H9 (cell line): ENCODE results near the gene PTPA. TPM values are rescaled to one million over a fixed set of nuclear protein-coding genes. Genes with fewer than 3 reads are reported as not detected.

Experiments used
- DNase-seq: peaks from one replicate; pipeline ENCODE4 v3.0.0-alpha.2; 2017
- H2AFZ ChIP-seq: one replicate; pipeline ENCODE4 v1.6.1; 2013; ENCODE audit warnings: mild to moderate bottlenecking, low read length, control low read depth, moderate library complexity
- H2AK5ac ChIP-seq: 2 replicates; pipeline ENCODE4 v1.6.1; 2013; ENCODE audit warnings: low read length, control low read depth, mixed read lengths; ENCODE audit not compliant: insufficient read length
- H2BK120ac ChIP-seq: one replicate; pipeline ENCODE4 v1.6.1; 2013; ENCODE audit warnings: low read depth, mild to moderate bottlenecking, low read length, control low read depth, inconsistent platforms; ENCODE audit not compliant: poor library complexity, severe bottlenecking
- H2BK12ac ChIP-seq: 2 replicates; pipeline ENCODE4 v1.6.1; 2013; ENCODE audit warnings: low read length, control low read depth, mixed read lengths, low read depth; ENCODE audit not compliant: insufficient read length
- H2BK15ac ChIP-seq: 2 replicates; pipeline ENCODE4 v1.6.1; 2013; ENCODE audit warnings: low read depth, low read length, control low read depth
- H2BK20ac ChIP-seq: one replicate; pipeline ENCODE4 v1.6.1; 2013; ENCODE audit warnings: low read depth, mild to moderate bottlenecking, low read length, control low read depth, inconsistent platforms; ENCODE audit not compliant: poor library complexity, severe bottlenecking
- H2BK5ac ChIP-seq: 2 replicates; pipeline ENCODE4 v1.6.1; 2013; ENCODE audit warnings: low read length, control low read depth, mixed read lengths; ENCODE audit not compliant: insufficient read length
- H3K14ac ChIP-seq: 2 replicates; pipeline ENCODE4 v1.6.1; 2013; ENCODE audit warnings: low read length, control low read depth; ENCODE audit not compliant: insufficient read depth
- H3K18ac ChIP-seq: 2 replicates; pipeline ENCODE4 v1.6.1; 2013; ENCODE audit warnings: low read depth, mild to moderate bottlenecking, mixed read lengths, low read length, control low read depth; ENCODE audit not compliant: insufficient read length
- H3K23ac ChIP-seq: 2 replicates; pipeline ENCODE4 v1.6.1; 2013; ENCODE audit warnings: low read length, control low read depth, mixed read lengths, low read depth; ENCODE audit not compliant: insufficient read length
- H3K23me2 ChIP-seq: 2 replicates; pipeline ENCODE4 v1.6.1; 2013; ENCODE audit warnings: low read depth, mild to moderate bottlenecking, mixed read lengths, low read length, control low read depth; ENCODE audit not compliant: insufficient read length, poor library complexity, severe bottlenecking
- H3K27ac ChIP-seq: 2 replicates; pipeline ENCODE4 v1.5.1; 2013; ENCODE audit warnings: low read length, control low read depth, mixed read lengths, low read depth; ENCODE audit not compliant: insufficient read length
- H3K27me3 ChIP-seq: 2 replicates; pipeline ENCODE4 v1.6.1; 2013; ENCODE audit warnings: low read length, control low read depth, inconsistent platforms; ENCODE audit not compliant: insufficient read depth
- H3K4ac ChIP-seq: 2 replicates; pipeline ENCODE4 v1.6.1; 2013; ENCODE audit warnings: low read depth, mild to moderate bottlenecking, control low read depth, inconsistent platforms, low read length, moderate library complexity
- H3K4me1 ChIP-seq: 2 replicates; pipeline ENCODE4 v1.6.1; 2013; ENCODE audit warnings: low read length, control low read depth, inconsistent platforms; ENCODE audit not compliant: insufficient read depth
- H3K4me2 ChIP-seq: 2 replicates; pipeline ENCODE4 v1.6.1; 2013; ENCODE audit warnings: low read length, control low read depth, mixed read lengths; ENCODE audit not compliant: insufficient read length, insufficient read depth
- H3K56ac ChIP-seq: 2 replicates; pipeline ENCODE4 v1.6.1; 2013; ENCODE audit warnings: low read depth, mild to moderate bottlenecking, mixed read lengths, low read length, control low read depth; ENCODE audit not compliant: insufficient read length
- H3K79me1 ChIP-seq: 2 replicates; pipeline ENCODE4 v1.6.1; 2013; ENCODE audit warnings: low read depth, mild to moderate bottlenecking, moderate library complexity, low read length, control low read depth, inconsistent platforms; ENCODE audit not compliant: insufficient read depth, poor library complexity, severe bottlenecking
- H3K79me2 ChIP-seq: 2 replicates; pipeline ENCODE4 v1.6.1; 2013; ENCODE audit warnings: low read length, control low read depth, inconsistent platforms; ENCODE audit not compliant: insufficient read depth
- H3K9ac ChIP-seq: 2 replicates; pipeline ENCODE4 v1.6.1; 2013; ENCODE audit warnings: low read length, control low read depth, mixed read lengths; ENCODE audit not compliant: insufficient read length; ENCODE audit errors: extremely low read depth
- H3K9me3 ChIP-seq: one replicate; pipeline ENCODE4 v1.6.1; 2013; ENCODE audit warnings: low read depth, low read length, inconsistent platforms; ENCODE audit not compliant: control insufficient read depth
- H3T11ph ChIP-seq: one replicate; pipeline ENCODE4 v1.6.1; 2013; ENCODE audit warnings: mild to moderate bottlenecking, low read length, control low read depth, inconsistent platforms
- H4K20me1 ChIP-seq: one replicate; pipeline ENCODE4 v1.6.1; 2013; ENCODE audit not compliant: control insufficient read depth, insufficient read length, insufficient read depth
- H4K5ac ChIP-seq: 2 replicates; pipeline ENCODE4 v1.6.1; 2013; ENCODE audit warnings: low read depth, mild to moderate bottlenecking, mixed read lengths, low read length, control low read depth; ENCODE audit not compliant: insufficient read length
- H4K8ac ChIP-seq: replicated peaks from 2 replicates; pipeline ENCODE4 v1.6.1; 2013; ENCODE audit warnings: low read length, control low read depth, mixed read lengths, low read depth; ENCODE audit not compliant: insufficient read length
- H4K91ac ChIP-seq: 2 replicates; pipeline ENCODE4 v1.6.1; 2013; ENCODE audit warnings: low read depth, mild to moderate bottlenecking, moderate library complexity, mixed read lengths, low read length, control low read depth; ENCODE audit not compliant: insufficient read length
- H3K27ac Mint-ChIP-seq, 3 experiments: 2 replicates in 2 of 3; 3 replicates in 1 of 3; pipeline ENCODE4 v1.8.0; 2020 to 2021; ENCODE audit warnings: mixed read lengths in 3 of 3, mild to moderate bottlenecking in 1 of 3, moderate library complexity in 1 of 3
- H3K27me3 Mint-ChIP-seq: 2 replicates; pipeline ENCODE4 v1.8.0; 2021; ENCODE audit warnings: low read depth, mild to moderate bottlenecking, moderate library complexity, mixed read lengths
- H3K36me3 Mint-ChIP-seq, 3 experiments: 2 replicates in 2 of 3; 3 replicates in 1 of 3; pipeline ENCODE4 v1.8.0; 2020 to 2021; ENCODE audit warnings: low read depth in 3 of 3, mixed read lengths in 3 of 3; ENCODE audit not compliant: insufficient read depth in 1 of 3
- H3K4me1 Mint-ChIP-seq, 2 experiments: 2 replicates each; pipeline ENCODE4 v1.8.0; 2020; ENCODE audit warnings: mixed read lengths in 2 of 2
- H3K4me3 Mint-ChIP-seq, 2 experiments: 2 replicates in 1 of 2; 3 replicates in 1 of 2; pipeline ENCODE4 v1.8.0; 2020 to 2021; ENCODE audit warnings: mild to moderate bottlenecking in 2 of 2, mixed read lengths in 2 of 2, moderate library complexity in 1 of 2
- H3K9me3 Mint-ChIP-seq, 2 experiments: 2 replicates in 1 of 2; 3 replicates in 1 of 2; pipeline ENCODE4 v1.8.0; 2020; ENCODE audit warnings: mild to moderate bottlenecking in 2 of 2, mixed read lengths in 2 of 2, moderate library complexity in 1 of 2
- WGBS: extraction: QIAGEN DNeasy Blood & Tissue Kit; methylation state at CpG from one replicate; pipeline ENCODE4 v1.1.7; 2013; ENCODE audit warnings: missing lambda C conversion rate, low lambda C conversion rate, mixed read lengths; ENCODE audit not compliant: insufficient read length; ENCODE audit errors: extremely low coverage; 5-methylcytosine and 5-hydroxymethylcytosine counted together
- total RNA-seq: library from RNA; stranded (reverse); gene quantifications from 2 replicates; pipeline ENCODE4 v1.2.1, GENCODE V29; 2021
- TF ChIP-seq, protein P1 (sequence below): fragments of 200-600 bp; sonication (generic); conservative IDR thresholded peaks from 3 replicates; pipeline ENCODE4 v1.8.0; 2021; ENCODE audit warnings: antibody characterized with exemption, mild to moderate bottlenecking

The PTPA gene
- total RNA-seq, 1 experiment from 2014 or later: 145 TPM

GRCh38 chr9:129191234-129191633 lies 80.0 kb downstream of the PTPA start:
- H3K27ac ChIP-seq: no peak overlapping the region

More at GRCh38 chr9:129191234-129191633, 80.0 kb downstream of the PTPA start:
- no peak overlapping the region for H3K23ac ChIP-seq
- no peak overlapping the region for H4K8ac ChIP-seq
- no peaks in the 10 kb centered on the region for H3K79me2 ChIP-seq
- no peak overlapping the region for H3K56ac ChIP-seq
- no peak overlapping the region for H3T11ph ChIP-seq
- WGBS: no CpG with 5 or more reads among the region's 7 CpGs
- no peak overlapping the region for H2BK15ac ChIP-seq
- no peak overlapping the region for H2BK12ac ChIP-seq
- Mint-ChIP-seq H3K9me3 (peaks cover 8 to 10% of the 10 kb centered on the region in 2 experiments; a peak in 3 of 5 replicates), H3K4me3 (no peak overlapping the region), H3K4me1 (peaks cover 12 to 19% of the 10 kb centered on the region in 2 experiments), H3K27me3 (peaks cover 100% of the 10 kb centered on the region), H3K36me3 (no peaks in the 10 kb centered on the region; a peak in 1 of 7 replicates), H3K27ac (no peak overlapping the region)
- H2AK5ac ChIP-seq: no peak overlapping the region
- H2BK5ac ChIP-seq: no peak overlapping the region
- no peak overlapping the region for H4K5ac ChIP-seq
- H2AFZ ChIP-seq: no peak overlapping the region
- no peaks in the 10 kb centered on the region for H3K9me3 ChIP-seq
- no peaks in the 10 kb centered on the region for H3K79me1 ChIP-seq
- H3K18ac ChIP-seq: no peak overlapping the region
- H3K4me2 ChIP-seq: no peak overlapping the region
- H2BK120ac ChIP-seq: no peak overlapping the region
- no peak for DNase-seq
- H3K4me1 ChIP-seq: no peaks in the 10 kb centered on the region
- no peak overlapping the region for H3K9ac ChIP-seq
- H2BK20ac ChIP-seq: no peak overlapping the region
- H3K14ac ChIP-seq: no peak overlapping the region
- no peak overlapping the region for H4K91ac ChIP-seq
- no peaks in the 10 kb centered on the region; the same call in 1 of the 2 replicates for H3K27me3 ChIP-seq
- H3K4ac ChIP-seq: no peak overlapping the region
- no peaks in the 10 kb centered on the region for H3K23me2 ChIP-seq
- no peaks in the 10 kb centered on the region for H4K20me1 ChIP-seq
- TF ChIP-seq, protein P1, sequence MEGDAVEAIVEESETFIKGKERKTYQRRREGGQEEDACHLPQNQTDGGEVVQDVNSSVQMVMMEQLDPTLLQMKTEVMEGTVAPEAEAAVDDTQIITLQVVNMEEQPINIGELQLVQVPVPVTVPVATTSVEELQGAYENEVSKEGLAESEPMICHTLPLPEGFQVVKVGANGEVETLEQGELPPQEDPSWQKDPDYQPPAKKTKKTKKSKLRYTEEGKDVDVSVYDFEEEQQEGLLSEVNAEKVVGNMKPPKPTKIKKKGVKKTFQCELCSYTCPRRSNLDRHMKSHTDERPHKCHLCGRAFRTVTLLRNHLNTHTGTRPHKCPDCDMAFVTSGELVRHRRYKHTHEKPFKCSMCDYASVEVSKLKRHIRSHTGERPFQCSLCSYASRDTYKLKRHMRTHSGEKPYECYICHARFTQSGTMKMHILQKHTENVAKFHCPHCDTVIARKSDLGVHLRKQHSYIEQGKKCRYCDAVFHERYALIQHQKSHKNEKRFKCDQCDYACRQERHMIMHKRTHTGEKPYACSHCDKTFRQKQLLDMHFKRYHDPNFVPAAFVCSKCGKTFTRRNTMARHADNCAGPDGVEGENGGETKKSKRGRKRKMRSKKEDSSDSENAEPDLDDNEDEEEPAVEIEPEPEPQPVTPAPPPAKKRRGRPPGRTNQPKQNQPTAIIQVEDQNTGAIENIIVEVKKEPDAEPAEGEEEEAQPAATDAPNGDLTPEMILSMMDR: no peak
